Type B pancreatic cell (in vitro differentiated cells): ENCODE results near the gene PTPRM. TPM values are rescaled to one million over a fixed set of nuclear protein-coding genes. Genes with fewer than 3 reads are reported as not detected.

Experiments
- DNase-seq: peaks from one replicate; pipeline ENCODE4 v3.0.0; 2021; ENCODE audit warnings: mixed read lengths; ENCODE audit not compliant: unreplicated experiment; ENCODE audit errors: extremely low spot score
- H3K27ac Mint-ChIP-seq: 2 replicates; pipeline ENCODE4 v1.8.0; 2021; ENCODE audit warnings: mild to moderate bottlenecking, mixed read lengths
- H3K27me3 Mint-ChIP-seq: 2 replicates; pipeline ENCODE4 v1.8.0; 2021; ENCODE audit warnings: mixed read lengths
- H3K36me3 Mint-ChIP-seq: 2 replicates; pipeline ENCODE4 v1.8.0; 2021; ENCODE audit warnings: mixed read lengths
- H3K4me1 Mint-ChIP-seq: one replicate; pipeline ENCODE4 v1.8.0; 2021; ENCODE audit warnings: mixed read lengths; ENCODE audit not compliant: unreplicated experiment
- H3K4me3 Mint-ChIP-seq: 2 replicates; pipeline ENCODE4 v1.8.0; 2021; ENCODE audit warnings: mild to moderate bottlenecking, mixed read lengths
- H3K9me3 Mint-ChIP-seq: 2 replicates; pipeline ENCODE4 v1.8.0; 2021; ENCODE audit warnings: mixed read lengths
- total RNA-seq: library from RNA; stranded (reverse); gene quantifications from 2 replicates; pipeline ENCODE4 v1.2.1, GENCODE V29; 2021; ENCODE audit warnings: low replicate concordance
- TF ChIP-seq, protein P1 (sequence below): fragments of 200-600 bp; sonication (generic); conservative IDR thresholded peaks from 2 replicates; pipeline ENCODE4 v1.5.0; 2021; ENCODE audit warnings: antibody characterized with exemption, mild to moderate bottlenecking

PTPRM gene
- total RNA-seq, 1 donor from 2014 or later: 18.6 TPM

DNA sequence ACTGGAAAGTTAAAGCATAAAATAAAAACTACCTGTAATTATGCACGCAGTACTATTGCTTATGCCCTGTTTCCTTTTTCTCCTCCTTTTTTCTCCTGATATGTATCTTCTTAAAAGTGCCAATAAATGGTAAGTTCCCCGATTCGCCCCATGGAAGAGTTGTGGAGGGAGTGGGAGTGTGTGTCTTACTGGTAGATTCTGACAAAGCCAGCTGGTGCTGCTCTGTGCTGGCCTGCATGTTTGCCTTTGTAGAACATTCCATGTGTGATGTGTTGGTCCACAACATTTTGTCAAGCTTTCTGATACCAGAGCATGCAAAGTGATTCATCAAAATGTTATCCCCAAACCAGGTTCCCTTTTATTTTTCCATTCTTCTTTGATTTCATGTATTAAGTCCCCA lies 685.3 kb downstream of the PTPRM start:
- H3K9me3 Mint-ChIP-seq: no peaks in the 10 kb centered on the region
- no peak overlapping the region for H3K27ac Mint-ChIP-seq
- peaks cover 13% of the 10 kb centered on the region for H3K4me1 Mint-ChIP-seq
- H3K36me3 Mint-ChIP-seq: no peaks in the 10 kb centered on the region
- DNase-seq: no peak
- no peak overlapping the region for H3K4me3 Mint-ChIP-seq
- TF ChIP-seq, protein P1, sequence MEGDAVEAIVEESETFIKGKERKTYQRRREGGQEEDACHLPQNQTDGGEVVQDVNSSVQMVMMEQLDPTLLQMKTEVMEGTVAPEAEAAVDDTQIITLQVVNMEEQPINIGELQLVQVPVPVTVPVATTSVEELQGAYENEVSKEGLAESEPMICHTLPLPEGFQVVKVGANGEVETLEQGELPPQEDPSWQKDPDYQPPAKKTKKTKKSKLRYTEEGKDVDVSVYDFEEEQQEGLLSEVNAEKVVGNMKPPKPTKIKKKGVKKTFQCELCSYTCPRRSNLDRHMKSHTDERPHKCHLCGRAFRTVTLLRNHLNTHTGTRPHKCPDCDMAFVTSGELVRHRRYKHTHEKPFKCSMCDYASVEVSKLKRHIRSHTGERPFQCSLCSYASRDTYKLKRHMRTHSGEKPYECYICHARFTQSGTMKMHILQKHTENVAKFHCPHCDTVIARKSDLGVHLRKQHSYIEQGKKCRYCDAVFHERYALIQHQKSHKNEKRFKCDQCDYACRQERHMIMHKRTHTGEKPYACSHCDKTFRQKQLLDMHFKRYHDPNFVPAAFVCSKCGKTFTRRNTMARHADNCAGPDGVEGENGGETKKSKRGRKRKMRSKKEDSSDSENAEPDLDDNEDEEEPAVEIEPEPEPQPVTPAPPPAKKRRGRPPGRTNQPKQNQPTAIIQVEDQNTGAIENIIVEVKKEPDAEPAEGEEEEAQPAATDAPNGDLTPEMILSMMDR: no peak
- H3K27me3 Mint-ChIP-seq: peaks cover 7% of the 10 kb centered on the region

DNA sequence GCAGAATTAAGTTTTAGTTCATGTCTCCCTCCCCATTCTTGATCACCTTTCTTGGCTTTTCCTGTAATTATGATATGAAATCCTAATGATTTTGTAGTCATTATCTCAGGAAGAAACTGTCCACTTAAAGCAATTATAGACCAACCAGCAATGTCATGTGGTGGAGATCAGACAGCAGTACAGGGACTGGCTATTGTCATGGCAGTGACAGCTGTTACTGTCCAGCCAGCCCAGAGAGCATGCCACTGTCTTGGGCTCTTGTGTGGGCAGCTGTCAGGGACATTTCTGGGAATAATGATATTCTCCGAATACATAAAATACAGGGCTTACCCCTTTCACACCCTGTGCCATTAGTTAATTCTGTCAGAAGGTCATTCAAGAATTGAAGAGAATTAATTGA lies 686.8 kb downstream of the PTPRM start:
- H3K27ac Mint-ChIP-seq: no peak overlapping the region
- TF ChIP-seq, protein P1: no peak

DNA sequence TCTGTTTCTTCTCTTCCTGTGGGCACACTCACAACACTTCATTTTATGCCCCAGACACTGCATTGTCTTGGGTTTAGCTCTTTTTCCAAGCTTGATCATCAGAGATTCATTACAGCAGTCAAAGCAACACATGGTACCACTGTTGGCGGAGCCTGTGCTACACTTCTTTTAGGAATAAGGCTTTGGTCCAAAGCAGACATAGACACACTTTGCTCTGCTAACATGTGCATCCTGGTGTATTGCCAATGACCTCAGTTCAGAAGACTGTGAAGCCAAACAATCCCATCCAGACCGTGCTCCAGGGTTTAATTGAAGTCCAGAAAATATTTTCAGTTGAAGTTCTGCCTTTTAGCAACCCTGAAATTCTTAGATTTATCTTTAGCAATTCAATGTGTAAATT lies 687.5 kb downstream of the PTPRM start:
- Mint-ChIP-seq H3K36me3 (no peaks in the 10 kb centered on the region), H3K4me3 (no peak overlapping the region), H3K4me1 (peaks cover 4% of the 10 kb centered on the region), H3K27ac (no peak overlapping the region), H3K27me3 (peaks cover 6% of the 10 kb centered on the region), H3K9me3 (no peaks in the 10 kb centered on the region)
- no peak for DNase-seq
- TF ChIP-seq, protein P1: no peak

More for the DNA sequence above, 686.8 kb downstream of the PTPRM start:
- no peak overlapping the region for H3K4me3 Mint-ChIP-seq
- H3K9me3 Mint-ChIP-seq: no peaks in the 10 kb centered on the region
- H3K4me1 Mint-ChIP-seq: peaks cover 4% of the 10 kb centered on the region
- peaks cover 6% of the 10 kb centered on the region for H3K27me3 Mint-ChIP-seq
- no peaks in the 10 kb centered on the region for H3K36me3 Mint-ChIP-seq
- DNase-seq: no peak

DNA sequence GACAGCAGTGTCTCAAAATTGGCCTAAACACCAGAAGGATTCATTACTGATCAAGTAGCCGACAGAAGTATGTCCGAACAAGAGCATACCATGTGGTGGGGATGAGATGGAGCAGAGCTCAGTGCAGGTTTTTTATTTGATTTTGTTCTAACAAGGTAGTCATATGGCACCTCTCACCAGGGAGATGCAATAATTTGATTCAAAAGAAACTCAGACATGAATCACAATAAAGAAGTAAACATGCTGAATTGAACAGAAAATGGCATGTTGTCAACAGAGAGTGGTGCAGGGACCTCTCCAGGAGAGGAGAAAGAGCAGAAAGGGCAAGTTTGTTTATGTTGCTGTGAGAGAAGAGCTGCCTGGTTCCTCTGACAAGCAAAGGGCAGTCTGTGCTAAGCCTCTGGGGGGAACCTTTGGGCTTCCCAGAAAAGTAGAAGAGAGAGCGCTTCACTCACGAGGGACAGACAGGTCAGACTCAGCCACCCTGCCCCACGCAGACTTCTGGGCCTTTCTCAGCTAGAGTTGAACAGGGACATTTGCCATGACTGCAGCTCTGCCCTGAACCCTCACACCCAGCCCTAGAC lies 690.8 kb downstream of the PTPRM start:
- TF ChIP-seq, protein P1: no peak
- H3K27ac Mint-ChIP-seq: no peak overlapping the region
- no peak overlapping the region for H3K4me3 Mint-ChIP-seq
- no peak for DNase-seq
- peaks cover 24% of the 10 kb centered on the region for H3K4me1 Mint-ChIP-seq
- H3K9me3 Mint-ChIP-seq: no peaks in the 10 kb centered on the region
- peaks cover 14% of the 10 kb centered on the region for H3K27me3 Mint-ChIP-seq
- no peaks in the 10 kb centered on the region for H3K36me3 Mint-ChIP-seq

DNA sequence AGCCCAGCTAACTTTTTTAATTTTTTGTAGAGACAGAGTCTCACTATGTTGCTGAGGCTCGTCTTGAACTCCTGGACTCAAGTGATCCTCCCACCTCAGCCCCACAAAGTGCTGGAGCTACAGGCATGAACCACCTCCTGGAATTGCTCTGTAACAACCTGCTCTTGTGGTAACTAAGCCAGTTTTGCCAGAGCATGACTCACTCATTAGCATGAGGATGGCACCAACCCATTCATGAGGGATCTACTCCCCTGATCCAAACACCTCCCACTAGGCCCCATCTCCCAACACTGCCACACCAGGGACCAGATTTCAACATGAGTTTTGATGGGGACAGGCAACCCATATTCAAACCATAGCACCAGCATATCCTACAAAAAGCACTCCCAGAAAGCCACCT lies 693.2 kb downstream of the PTPRM start:
- no peak for DNase-seq
- H3K4me1 Mint-ChIP-seq: peaks cover 30% of the 10 kb centered on the region
- no peak overlapping the region for H3K4me3 Mint-ChIP-seq
- TF ChIP-seq, protein P1: no peak
- no peaks in the 10 kb centered on the region for H3K9me3 Mint-ChIP-seq
- H3K27ac Mint-ChIP-seq: no peak overlapping the region
- peaks cover 25% of the 10 kb centered on the region for H3K27me3 Mint-ChIP-seq
- H3K36me3 Mint-ChIP-seq: no peaks in the 10 kb centered on the region

DNA sequence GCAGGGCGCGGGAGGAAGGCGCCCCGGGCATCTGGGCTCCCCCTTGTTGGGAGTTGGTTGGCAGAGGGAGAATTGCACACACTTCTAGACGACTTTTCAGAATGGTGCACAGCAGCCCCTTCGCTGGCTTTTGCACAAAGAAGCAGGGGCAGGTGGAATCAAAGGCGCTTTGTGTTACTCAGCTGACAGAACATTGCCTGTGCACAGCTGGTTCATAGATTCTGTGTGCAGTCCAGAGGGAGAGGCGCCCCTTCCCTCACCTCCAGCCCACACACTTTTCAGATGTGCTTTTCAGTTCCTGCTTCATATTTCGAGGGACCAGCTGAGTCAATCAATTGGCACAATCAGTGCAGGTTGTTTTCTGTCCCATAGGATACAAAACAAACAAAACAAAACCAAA lies 693.7 kb downstream of the PTPRM start:
- H3K4me3 Mint-ChIP-seq: no peak overlapping the region
- DNase-seq: no peak
- TF ChIP-seq, protein P1: no peak
- H3K9me3 Mint-ChIP-seq: no peaks in the 10 kb centered on the region
- H3K4me1 Mint-ChIP-seq: peaks cover 31% of the 10 kb centered on the region
- H3K36me3 Mint-ChIP-seq: no peaks in the 10 kb centered on the region
- no peak overlapping the region for H3K27ac Mint-ChIP-seq
- peaks cover 24% of the 10 kb centered on the region for H3K27me3 Mint-ChIP-seq
